NCI-H774 (cell line): ENCODE results near the gene ARL17A.
"Not testable (repeated sequence)": the region's sequence is repeated elsewhere in the genome, so short reads cannot be mapped to it uniquely, and the experiment has no call there.

Experiments
- DNase-seq: peaks from one replicate; lab custom pipeline; 2025; lab: John Stamatoyannopoulos, UW

The ARL17A gene

GRCh38 chr17:46548607-46549006 lies 30.9 kb downstream of the ARL17A start:
- not testable (repeated sequence) for DNase-seq

- DNase-seq: not testable (repeated sequence)
Measured at GRCh38 chr17:46534716-46535115, 44.8 kb downstream of the ARL17A start.

- DNase-seq: not testable (repeated sequence)
Measured at GRCh38 chr17:46512168-46512567, 67.3 kb downstream of the ARL17A start, which contains the start of gene LRRC37A2. Gene LRRC37A2 (plus strand): TSS chr17:46512468. CDS start chr17:46512713, 245 bp downstream.

- DNase-seq: not testable (repeated sequence)
Measured at GRCh38 chr17:46505896-46506295, 73.6 kb downstream of the ARL17A start.

GRCh38 chr17:46499437-46500139 lies 79.9 kb downstream of the ARL17A start:
- not testable (repeated sequence) for DNase-seq

GRCh38 chr17:46492021-46492420 lies 87.5 kb downstream of the ARL17A start:
- DNase-seq: not testable (repeated sequence)

GRCh38 chr17:46481310-46481709 lies 98.2 kb downstream of the ARL17A start:
- DNase-seq: not testable (repeated sequence)

GRCh38 chr17:46478823-46479222 lies 100.7 kb downstream of the ARL17A start:
- not testable (repeated sequence) for DNase-seq

GRCh38 chr17:46475583-46475982 lies 103.9 kb downstream of the ARL17A start:
- not testable (repeated sequence) for DNase-seq

- DNase-seq: not testable (repeated sequence)
Measured at GRCh38 chr17:46474489-46474888, 105.0 kb downstream of the ARL17A start.

GRCh38 chr17:46467618-46468017 lies 111.9 kb downstream of the ARL17A start:
- DNase-seq: not testable (repeated sequence)
